ENCODE results near the gene ID4.

ID4 gene

GRCh38 chr6:19873031-19873430 lies 35.9 kb downstream of the ID4 start:
- no peak for TF ChIP-seq ZFX (IDR thresholded peaks at IDR 0.05)
- TF ChIP-seq CTCF (conservative IDR thresholded peaks at IDR 0.05), result peak; percentile 44
- H3K27ac ChIP-seq, result no peak overlapping the region

GRCh38 chr6:19876672-19877071 lies 39.5 kb downstream of the ID4 start:
- TF ChIP-seq ZFX (IDR thresholded peaks at IDR 0.05) (no peak), CTCF (conservative IDR thresholded peaks at IDR 0.05) (no peak)
- H3K27ac ChIP-seq, result no peak overlapping the region

GRCh38 chr6:19879663-19880062 lies 42.5 kb downstream of the ID4 start:
- H3K27ac ChIP-seq, result no peak overlapping the region
- no peak for TF ChIP-seq ZFX (IDR thresholded peaks at IDR 0.05)
- TF ChIP-seq CTCF (conservative IDR thresholded peaks at IDR 0.05), result no peak

- no peak for TF ChIP-seq CTCF (conservative IDR thresholded peaks at IDR 0.05)
- TF ChIP-seq ZFX (IDR thresholded peaks at IDR 0.05), result no peak
- H3K27ac ChIP-seq, result no peak overlapping the region
These were observed 42.9 kb downstream of the ID4 start for GRCh38 chr6:19880066-19880465.

GRCh38 chr6:19891451-19891850 lies 54.3 kb downstream of the ID4 start:
- no peak overlapping the region for H3K27ac ChIP-seq
- TF ChIP-seq CTCF (conservative IDR thresholded peaks at IDR 0.05), result no peak
- TF ChIP-seq ZFX (IDR thresholded peaks at IDR 0.05), result no peak
